GM12872 (cell line): ENCODE measurements around the gene ESYT2.

Experiments used
- TF ChIP-seq, protein P1 (sequence below): IDR thresholded peaks from 3 replicates; pipeline ENCODE4 v1.5.1; 2011; ENCODE audit warnings: low read depth, mild to moderate bottlenecking, low read length, moderate library complexity; ENCODE audit not compliant: insufficient read depth

Gene ESYT2

DNA sequence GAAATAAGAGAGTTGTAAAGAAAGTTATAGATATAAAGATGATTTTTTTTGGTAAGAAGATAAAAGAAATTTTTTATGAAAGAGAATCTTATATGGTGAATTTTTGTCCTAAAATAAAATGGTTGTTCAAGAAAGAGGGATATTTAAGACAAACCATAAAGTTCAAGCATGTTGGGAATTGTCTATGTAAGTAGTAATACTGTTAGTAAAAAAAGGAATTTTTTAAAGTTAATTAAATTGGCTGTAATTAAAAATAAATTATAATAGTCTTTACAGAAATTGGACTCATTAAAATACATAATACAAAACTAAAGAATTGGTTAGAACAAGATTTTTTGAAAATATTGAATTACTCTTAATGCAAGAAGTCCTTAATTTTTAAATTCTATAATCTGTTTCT is 17.0 kb upstream of the ESYT2 start:
- TF ChIP-seq, protein P1, sequence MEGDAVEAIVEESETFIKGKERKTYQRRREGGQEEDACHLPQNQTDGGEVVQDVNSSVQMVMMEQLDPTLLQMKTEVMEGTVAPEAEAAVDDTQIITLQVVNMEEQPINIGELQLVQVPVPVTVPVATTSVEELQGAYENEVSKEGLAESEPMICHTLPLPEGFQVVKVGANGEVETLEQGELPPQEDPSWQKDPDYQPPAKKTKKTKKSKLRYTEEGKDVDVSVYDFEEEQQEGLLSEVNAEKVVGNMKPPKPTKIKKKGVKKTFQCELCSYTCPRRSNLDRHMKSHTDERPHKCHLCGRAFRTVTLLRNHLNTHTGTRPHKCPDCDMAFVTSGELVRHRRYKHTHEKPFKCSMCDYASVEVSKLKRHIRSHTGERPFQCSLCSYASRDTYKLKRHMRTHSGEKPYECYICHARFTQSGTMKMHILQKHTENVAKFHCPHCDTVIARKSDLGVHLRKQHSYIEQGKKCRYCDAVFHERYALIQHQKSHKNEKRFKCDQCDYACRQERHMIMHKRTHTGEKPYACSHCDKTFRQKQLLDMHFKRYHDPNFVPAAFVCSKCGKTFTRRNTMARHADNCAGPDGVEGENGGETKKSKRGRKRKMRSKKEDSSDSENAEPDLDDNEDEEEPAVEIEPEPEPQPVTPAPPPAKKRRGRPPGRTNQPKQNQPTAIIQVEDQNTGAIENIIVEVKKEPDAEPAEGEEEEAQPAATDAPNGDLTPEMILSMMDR: no peak

DNA sequence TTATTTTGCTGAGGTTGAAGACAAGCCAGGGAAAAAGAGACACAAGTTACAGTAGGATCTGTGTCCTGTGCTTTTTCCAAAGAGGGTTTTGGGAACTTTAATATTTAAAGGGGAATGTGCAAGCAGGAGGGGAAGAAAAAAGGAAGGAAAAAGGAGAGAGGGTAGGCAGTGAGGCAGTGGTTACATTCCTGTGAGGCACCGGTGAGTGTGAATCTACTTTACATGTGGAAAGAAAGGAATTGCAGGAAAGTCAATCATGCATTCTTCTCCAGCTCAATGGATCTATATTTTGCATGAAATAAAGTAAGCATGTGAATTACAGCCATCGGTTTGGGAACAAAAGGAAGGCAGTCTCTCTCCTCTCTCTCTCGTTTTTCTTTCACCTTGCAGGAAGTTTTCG is 14.5 kb upstream of the ESYT2 start:
- TF ChIP-seq, protein P1: no peak

DNA sequence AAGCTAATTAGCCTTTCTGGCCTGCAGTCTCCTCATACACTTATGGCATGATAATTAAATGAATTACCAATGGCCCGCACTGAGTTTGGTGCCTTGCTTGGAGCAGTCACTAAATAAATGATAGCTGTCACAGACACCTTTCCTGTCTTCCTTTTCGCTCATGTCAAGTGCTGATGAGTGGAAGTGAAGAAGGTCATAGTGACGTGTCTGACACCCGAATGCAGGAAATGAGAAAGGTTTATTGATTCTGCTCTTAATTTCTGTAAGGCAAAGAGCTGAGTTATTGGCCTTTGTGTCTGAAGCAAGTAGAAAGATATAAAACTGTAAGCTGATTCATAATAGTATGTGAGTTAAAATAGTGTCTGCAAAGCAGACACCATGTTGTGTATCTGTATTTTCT is 13.2 kb upstream of the ESYT2 start:
- TF ChIP-seq, protein P1: no peak

DNA sequence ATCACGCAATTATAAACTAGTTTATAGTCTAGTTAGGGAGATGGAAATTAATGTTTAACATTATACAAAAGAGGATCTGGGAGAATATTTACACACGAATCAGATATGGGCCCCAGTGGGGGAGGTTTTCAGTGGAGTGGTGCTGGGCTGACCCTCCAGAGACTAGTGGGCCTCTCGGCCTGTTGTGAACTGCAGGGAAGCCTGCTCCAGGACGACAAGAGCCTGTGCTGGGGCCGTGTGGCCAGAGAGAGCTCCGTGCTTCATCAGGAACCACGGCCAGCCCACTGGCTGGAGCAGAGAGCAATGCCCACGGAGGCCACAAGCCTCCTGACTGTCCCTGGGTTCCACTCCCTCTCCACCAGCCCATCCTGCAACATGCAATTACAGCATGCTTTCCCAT is 11.3 kb upstream of the ESYT2 start:
- TF ChIP-seq, protein P1: no peak

DNA sequence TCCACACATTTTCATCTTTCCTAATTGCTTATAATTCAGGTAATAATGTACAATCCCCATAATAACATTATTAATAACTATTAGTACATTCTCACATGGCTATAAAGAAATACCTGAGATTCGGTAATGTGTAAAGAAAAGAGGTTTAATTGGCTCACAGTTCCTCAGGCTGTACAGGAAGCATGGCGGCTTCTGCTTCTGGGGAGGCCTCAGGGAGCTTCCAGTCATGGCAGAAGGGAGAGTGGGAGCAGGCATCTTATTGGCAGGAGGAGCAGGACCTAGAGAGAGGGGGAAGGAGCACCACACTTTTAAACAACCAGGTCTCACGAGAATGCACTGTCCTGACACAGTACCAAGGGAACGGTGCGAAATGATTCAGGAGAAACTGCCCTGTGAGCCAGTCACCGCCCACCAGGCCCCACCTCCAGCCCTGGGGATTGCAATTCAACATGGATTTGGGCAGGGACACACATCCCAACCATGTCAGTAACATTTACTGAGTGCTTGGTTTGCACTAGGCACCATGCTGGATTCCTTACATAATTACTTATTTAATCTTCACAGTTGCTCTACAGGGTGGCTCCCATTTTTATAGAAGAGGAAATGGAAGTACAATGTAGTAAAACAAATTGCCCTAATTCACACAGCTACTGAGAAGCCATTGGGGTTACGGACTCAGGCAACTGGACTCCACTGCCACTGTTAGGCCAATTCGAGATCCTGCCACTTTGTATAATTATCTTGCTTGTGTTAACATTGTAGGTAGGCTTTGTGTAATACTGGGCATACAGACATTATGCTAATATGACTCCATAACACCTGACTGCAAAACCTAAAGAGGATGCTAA is 8.7 kb upstream of the ESYT2 start:
- TF ChIP-seq, protein P1: no peak

DNA sequence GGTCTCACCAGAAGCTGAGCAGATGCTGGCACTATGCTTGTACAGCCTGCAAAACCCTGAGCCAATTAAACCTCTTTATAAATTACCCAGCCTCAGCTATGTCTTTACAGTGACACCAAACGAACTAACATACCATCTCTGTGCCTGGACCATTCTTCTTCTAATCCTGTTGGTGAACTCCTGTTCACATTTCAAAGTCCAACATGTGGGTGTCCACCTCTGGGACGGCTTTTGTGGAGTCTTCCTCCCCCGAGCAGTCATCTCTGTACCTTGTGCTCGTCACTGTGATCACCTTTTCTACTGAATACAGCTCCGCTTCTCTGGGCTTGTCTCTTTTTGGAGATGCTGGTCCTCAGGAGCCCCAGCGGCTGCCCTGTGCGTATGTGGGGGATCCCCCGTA is 7.4 kb upstream of the ESYT2 start:
- TF ChIP-seq, protein P1: no peak

DNA sequence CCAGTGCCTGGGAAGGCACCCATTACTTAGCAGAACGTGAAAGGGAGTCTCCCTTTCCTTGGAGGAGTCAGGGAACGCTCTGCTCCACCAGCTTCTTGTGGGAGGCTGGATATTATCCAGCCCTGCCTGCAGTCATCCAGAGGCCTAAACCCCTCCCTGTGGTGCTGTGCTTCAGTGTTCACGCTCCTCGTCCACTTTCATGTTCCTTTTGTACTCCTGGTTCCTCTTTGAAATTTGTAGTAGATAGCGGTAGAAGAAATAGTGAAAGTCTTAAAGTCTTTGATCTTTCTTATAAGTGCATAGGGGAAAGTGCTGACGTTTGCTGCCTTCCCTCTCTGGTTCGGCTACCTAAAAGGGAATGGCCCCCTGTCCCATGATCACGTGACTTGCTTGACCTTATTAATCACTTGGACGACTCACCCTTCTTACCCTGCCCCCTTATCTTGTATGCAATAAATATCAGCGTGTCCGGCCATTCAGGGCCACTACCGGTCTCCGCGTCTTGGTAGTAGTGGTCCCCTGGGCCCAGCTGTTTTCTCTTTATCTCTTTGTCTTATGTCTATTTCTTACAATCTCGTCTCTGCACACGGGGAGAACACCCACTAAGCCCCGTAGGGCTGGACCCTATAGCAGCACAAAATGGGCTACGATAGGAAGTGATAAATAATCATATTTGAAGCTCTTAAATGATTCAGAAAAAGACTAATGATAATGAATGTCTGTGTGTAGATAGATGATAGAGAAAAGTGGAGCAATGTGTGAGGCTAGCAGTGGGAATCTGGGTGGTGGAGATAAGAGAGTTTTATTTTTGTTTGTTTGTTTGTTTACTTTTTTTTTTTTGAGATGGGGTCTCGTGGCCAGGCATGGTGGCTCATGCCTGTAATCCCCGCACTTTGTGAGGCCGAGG is 5.8 kb upstream of the ESYT2 start:
- TF ChIP-seq, protein P1: no peak
